Measurements from ENCODE around the gene PRTN3. TPM values are rescaled to one million over a fixed set of nuclear protein-coding genes. Genes with fewer than 3 reads are reported as not detected.

Gene PRTN3
- polyA plus RNA-seq, 1 of the 3 experiments (the other 2 are of a cell fraction): not detected

GRCh38 chr19:802498-803098 is 38.2 kb upstream of the PRTN3 start:
- H3K9me2 ChIP-seq: no peaks in the 10 kb centered on the region
- H3K4me1 ChIP-seq (ENCODE audit: control insufficient read depth in 1 of 2, insufficient read depth in 2 of 2, low read depth in 1 of 2, low read length in 1 of 2): peaks cover 29 to 41% of the 10 kb centered on the region in 2 experiments; a peak in 3 of 4 replicates
- H3K27ac ChIP-seq (ENCODE audit: low read depth in 2 of 2, low read length in 1 of 2): no peak overlapping the region; a peak in 1 of 4 replicates
- H3K4me2 ChIP-seq: peak overlapping the region; percentile 29; the same call in 1 of the 2 replicates
- H3K4me3 ChIP-seq (ENCODE audit: low read depth in 2 of 2, low read length in 1 of 2): no peak overlapping the region
- no peak for DNase-seq
- no peaks in the 10 kb centered on the region for H3K9me3 ChIP-seq
- H3K79me2 ChIP-seq (ENCODE audit: insufficient read depth): peaks cover 98% of the 10 kb centered on the region
- H2AFZ ChIP-seq (ENCODE audit: low read depth): no peak overlapping the region
- WGBS (ENCODE audit: low lambda C conversion rate): 88% methylated on average over 25 of the region's 28 CpGs
- ChIA-PET CTCF (interaction anchor here (0.9 to 1.5 kb wide), 3 partner anchors 28 to 119 kb away, joined by 3 to 5 read pairs (median 3); no protein-coding TSS in a partner anchor), POLR2A (no interaction called here)
- TF ChIP-seq PBX3 (IDR thresholded peaks at IDR 0.05): no peak
- no peak for TF ChIP-seq RXRA (IDR thresholded peaks at IDR 0.05; ENCODE audit: borderline replicate concordance, low read depth)
- no peak for TF ChIP-seq MEF2A (IDR thresholded peaks at IDR 0.05; ENCODE audit: borderline replicate concordance, low read depth)
- TF ChIP-seq USF1 (IDR thresholded peaks at IDR 0.05; ENCODE audit: borderline replicate concordance, low read depth): no peak
- TF ChIP-seq MAX (IDR thresholded peaks at IDR 0.05; ENCODE audit: low read depth): no peak
- TF ChIP-seq ELF1 (IDR thresholded peaks at IDR 0.05): no peak
- no peak for TF ChIP-seq RAD21 (IDR thresholded peaks at IDR 0.05; ENCODE audit: low read length)
- no peak for TF ChIP-seq TAF1 (IDR thresholded peaks at IDR 0.05; ENCODE audit: borderline replicate concordance, low read depth, low read length)
- no peak for TF ChIP-seq SIN3A (IDR thresholded peaks at IDR 0.05; ENCODE audit: borderline replicate concordance, low read depth, low read length)
- TF ChIP-seq USF2 (IDR thresholded peaks at IDR 0.05; ENCODE audit: borderline replicate concordance, low read depth, low read length): no peak
- no peak for TF ChIP-seq SMC3 (IDR thresholded peaks at IDR 0.05; ENCODE audit: low read depth, low read length)
- no peak for TF ChIP-seq IRF3 (IDR thresholded peaks at IDR 0.05; ENCODE audit: low read depth, low read length)
- H3F3A ChIP-seq (replicated peaks; ENCODE audit: insufficient read depth): peaks cover 4% of the 10 kb centered on the region
- H4K20me1 ChIP-seq (ENCODE audit: insufficient read depth): peaks cover 97% of the 10 kb centered on the region
- no peak overlapping the region for H3K9ac ChIP-seq
- H3K36me3 ChIP-seq (replicated peaks in 1 of 2; ENCODE audit: control insufficient read depth in 1 of 2, insufficient read depth in 2 of 2, low read length in 1 of 2): peaks cover 34 to 61% of the 10 kb centered on the region in 2 experiments
- H3K27me3 ChIP-seq (ENCODE audit: insufficient read depth): no peaks in the 10 kb centered on the region

All from SK-N-SH (cell line).